Nephron progenitor cell (in vitro differentiated cells): ENCODE measurements around the gene SLC22A14.
"Not testable (repeated sequence)": the region's sequence is repeated elsewhere in the genome, so short reads cannot be mapped to it uniquely, and the experiment has no call there.

Experiments used
- DNase-seq: peaks from one replicate; pipeline ENCODE4 v3.0.0; 2021
- H3K27ac Mint-ChIP-seq: 2 replicates; pipeline ENCODE4 v1.8.0; 2021; ENCODE audit warnings: mild to moderate bottlenecking, moderate library complexity, mixed read lengths
- H3K27me3 Mint-ChIP-seq: 2 replicates; pipeline ENCODE4 v1.8.0; 2021; ENCODE audit warnings: mild to moderate bottlenecking, low read depth, mixed read lengths; ENCODE audit not compliant: poor library complexity
- H3K36me3 Mint-ChIP-seq: 2 replicates; pipeline ENCODE4 v1.8.0; 2021; ENCODE audit warnings: low read depth, mixed read lengths
- H3K4me1 Mint-ChIP-seq: 2 replicates; pipeline ENCODE4 v1.8.0; 2021; ENCODE audit warnings: mixed read lengths
- H3K4me3 Mint-ChIP-seq: 2 replicates; pipeline ENCODE4 v1.8.0; 2021; ENCODE audit warnings: mild to moderate bottlenecking, moderate library complexity, mixed read lengths
- H3K9me3 Mint-ChIP-seq: 2 replicates; pipeline ENCODE4 v1.8.0; 2021; ENCODE audit warnings: mild to moderate bottlenecking, moderate library complexity, mixed read lengths
- CTCF ChIP-seq: fragments of 200-600 bp; sonication (generic); IDR thresholded peaks from 2 replicates; pipeline ENCODE4 v1.5.0; 2021; ENCODE audit warnings: antibody characterized with exemption

Gene SLC22A14

GRCh38 chr3:38281895-38282686 is at the start of gene SLC22A14:
Gene SLC22A14, plus strand, starts transcription at chr3:38282294. Its CDS starts 23,733 bp downstream, at chr3:38306027.
- no peak for TF ChIP-seq CTCF
- DNase-seq = no peak
- Mint-ChIP-seq H3K27ac (no peak within 1 kb of the TSS), H3K27me3 (no peaks in the 10 kb centered on the region), H3K9me3 (peaks cover 3% of the 10 kb centered on the region), H3K4me3 (no peak within 1 kb of the TSS), H3K4me1 (no peaks in the 10 kb centered on the region), H3K36me3 (no peaks in the 10 kb centered on the region)

GRCh38 chr3:38232701-38233100 is 49.4 kb upstream of the SLC22A14 start:
- TF ChIP-seq CTCF = no peak
- Mint-ChIP-seq H3K36me3 (peaks cover 81% of the 10 kb centered on the region), H3K4me3 (no peak overlapping the region), H3K27me3 (no peaks in the 10 kb centered on the region), H3K27ac (no peak overlapping the region), H3K4me1 (no peaks in the 10 kb centered on the region), H3K9me3 (peaks cover 14% of the 10 kb centered on the region)
- DNase-seq = no peak

GRCh38 chr3:38235466-38235865 is 46.6 kb upstream of the SLC22A14 start:
- H3K4me1 Mint-ChIP-seq = no peaks in the 10 kb centered on the region
- H3K36me3 Mint-ChIP-seq = peaks cover 94% of the 10 kb centered on the region
- no peak for TF ChIP-seq CTCF
- DNase-seq = no peak
- H3K27ac Mint-ChIP-seq = no peak overlapping the region
- peaks cover 38% of the 10 kb centered on the region for H3K9me3 Mint-ChIP-seq
- H3K27me3 Mint-ChIP-seq = peaks cover 3% of the 10 kb centered on the region
- no peak overlapping the region for H3K4me3 Mint-ChIP-seq

- Mint-ChIP-seq H3K4me1 (no peaks in the 10 kb centered on the region), H3K36me3 (peaks cover 86% of the 10 kb centered on the region), H3K9me3 (peaks cover 38% of the 10 kb centered on the region), H3K4me3 (no peak overlapping the region), H3K27me3 (peaks cover 3% of the 10 kb centered on the region), H3K27ac (no peak overlapping the region)
- no peak for TF ChIP-seq CTCF
- no peak for DNase-seq
These were observed 43.6 kb upstream of the SLC22A14 start for GRCh38 chr3:38238416-38239008.

GRCh38 chr3:38242812-38243211 is 39.3 kb upstream of the SLC22A14 start:
- H3K4me3 Mint-ChIP-seq, H3K27me3 Mint-ChIP-seq, H3K27ac Mint-ChIP-seq, DNase-seq, H3K4me1 Mint-ChIP-seq: not testable (repeated sequence)
- peaks cover 75% of the 10 kb centered on the region for H3K36me3 Mint-ChIP-seq
- peaks cover 23% of the 10 kb centered on the region for H3K9me3 Mint-ChIP-seq

GRCh38 chr3:38245930-38246329 is 36.2 kb upstream of the SLC22A14 start:
- H3K27ac Mint-ChIP-seq = peak overlapping the region; percentile 50
- TF ChIP-seq CTCF = no peak
- H3K27me3 Mint-ChIP-seq = no peaks in the 10 kb centered on the region
- H3K4me3 Mint-ChIP-seq = no peak overlapping the region
- peaks cover 56% of the 10 kb centered on the region for H3K36me3 Mint-ChIP-seq
- no peaks in the 10 kb centered on the region for H3K4me1 Mint-ChIP-seq
- no peaks in the 10 kb centered on the region for H3K9me3 Mint-ChIP-seq
- DNase-seq = no peak
